HG02870 (cell line): ENCODE measurements around the gene MLN.

Experiments
- ATAC-seq: cut with Tn5 transposase; IDR thresholded peaks from one replicate; pipeline ENCODE4 v1.9.1; 2021; ENCODE audit warnings: mild to moderate bottlenecking, moderate library complexity; ENCODE audit not compliant: unreplicated experiment

MLN gene, protein sequence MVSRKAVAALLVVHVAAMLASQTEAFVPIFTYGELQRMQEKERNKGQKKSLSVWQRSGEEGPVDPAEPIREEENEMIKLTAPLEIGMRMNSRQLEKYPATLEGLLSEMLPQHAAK

DNA sequence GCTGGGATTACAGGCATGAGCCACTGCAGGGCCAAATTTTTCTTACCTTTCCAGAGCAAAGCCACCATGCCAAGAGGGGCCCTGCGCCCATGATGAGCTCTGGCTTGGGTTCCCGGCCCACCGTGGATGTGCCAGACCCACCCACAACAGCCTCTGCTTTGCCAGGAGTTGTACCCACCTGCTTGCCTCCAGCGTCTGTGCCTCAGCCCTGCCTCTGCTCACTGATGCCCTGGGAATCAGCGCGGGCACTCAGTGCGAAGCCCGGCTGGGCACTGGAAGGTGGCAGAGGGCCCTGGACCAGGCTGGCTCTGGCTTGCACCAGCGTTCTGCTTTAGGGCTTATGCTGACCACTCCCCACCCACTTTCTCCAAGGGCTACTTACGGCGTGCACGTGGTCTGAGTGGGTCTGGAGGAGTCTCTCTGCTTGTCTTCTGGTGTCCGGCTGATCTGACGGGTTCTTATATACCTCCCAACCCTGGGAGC lies at the start of gene MLN:
TSS of gene MLN (minus strand) at position 433 of the 483 bp plus-strand sequence. CDS start 2,840 bp downstream, outside the sequence.
- ATAC-seq, result no peak

- ATAC-seq, result no peak
These were observed 49.2 kb upstream of the MLN start for GRCh38 chr6:33853026-33853425.

GRCh38 chr6:33851959-33852358 lies 48.2 kb upstream of the MLN start:
- ATAC-seq, result no peak

GRCh38 chr6:33850869-33851541 lies 47.2 kb upstream of the MLN start:
- no peak for ATAC-seq

- no peak for ATAC-seq
These were observed 46.5 kb upstream of the MLN start for GRCh38 chr6:33850296-33850695.

- ATAC-seq, result no peak
These were observed 45.8 kb upstream of the MLN start for GRCh38 chr6:33849500-33850075.

DNA sequence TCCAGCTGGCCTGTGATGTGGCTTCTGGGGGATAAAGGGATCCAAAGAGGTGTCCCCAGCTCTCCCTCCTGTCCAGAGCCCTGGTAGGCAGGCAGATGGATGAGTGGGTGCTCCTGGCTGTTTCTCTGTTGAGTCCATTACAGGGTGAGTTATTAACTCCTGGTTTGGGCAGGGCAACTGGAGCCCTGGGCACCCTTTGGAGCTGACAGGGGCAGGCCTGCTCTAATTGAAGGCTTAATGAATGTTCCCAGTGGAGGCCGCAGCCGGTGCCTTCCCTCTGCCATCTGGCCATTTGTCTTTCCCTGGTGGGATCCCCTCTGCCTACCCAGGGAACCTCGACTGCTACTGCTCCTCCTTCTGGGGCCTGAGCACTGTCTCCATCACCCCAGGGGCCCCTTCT lies 44.7 kb upstream of the MLN start:
- no peak for ATAC-seq

GRCh38 chr6:33847867-33848266 lies 44.1 kb upstream of the MLN start:
- no peak for ATAC-seq

- ATAC-seq, result no peak
These were observed 43.3 kb upstream of the MLN start for GRCh38 chr6:33847078-33847477.

- ATAC-seq, result no peak
These were observed 42.4 kb upstream of the MLN start for GRCh38 chr6:33846226-33846625.

DNA sequence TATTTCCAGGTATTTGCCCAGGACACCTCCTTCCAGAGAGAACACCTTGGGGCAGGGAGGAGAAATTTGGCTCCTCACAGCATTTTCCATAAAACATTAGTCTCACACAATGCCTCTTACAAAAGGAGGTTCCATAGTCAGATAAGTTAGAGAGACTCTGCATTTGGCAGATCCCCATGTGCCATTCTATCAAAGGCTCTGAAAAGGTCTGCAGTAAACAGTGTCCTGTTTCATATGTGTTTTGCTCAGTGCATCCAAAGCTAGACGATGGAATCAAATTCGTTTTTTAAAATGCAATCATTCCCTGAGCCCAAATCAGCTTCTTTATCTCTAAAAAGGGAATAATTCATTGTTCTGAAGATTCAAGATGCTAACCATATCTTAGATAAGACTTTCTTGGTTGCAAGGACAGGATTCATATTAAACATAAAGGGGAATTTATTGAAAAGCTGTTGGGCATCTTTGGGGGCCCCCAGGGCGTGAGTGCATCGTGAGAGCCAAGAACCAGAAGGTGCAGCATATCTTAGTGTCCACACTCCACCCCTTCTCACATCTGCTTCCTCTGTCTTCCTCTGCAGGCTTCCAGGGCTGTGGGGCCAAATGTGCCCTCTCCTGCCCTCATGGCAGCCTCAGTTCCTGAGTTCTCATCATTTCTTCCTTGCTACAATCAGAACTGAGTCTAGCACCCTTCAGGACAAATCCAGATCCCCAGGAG lies 41.4 kb upstream of the MLN start:
- no peak for ATAC-seq

DNA sequence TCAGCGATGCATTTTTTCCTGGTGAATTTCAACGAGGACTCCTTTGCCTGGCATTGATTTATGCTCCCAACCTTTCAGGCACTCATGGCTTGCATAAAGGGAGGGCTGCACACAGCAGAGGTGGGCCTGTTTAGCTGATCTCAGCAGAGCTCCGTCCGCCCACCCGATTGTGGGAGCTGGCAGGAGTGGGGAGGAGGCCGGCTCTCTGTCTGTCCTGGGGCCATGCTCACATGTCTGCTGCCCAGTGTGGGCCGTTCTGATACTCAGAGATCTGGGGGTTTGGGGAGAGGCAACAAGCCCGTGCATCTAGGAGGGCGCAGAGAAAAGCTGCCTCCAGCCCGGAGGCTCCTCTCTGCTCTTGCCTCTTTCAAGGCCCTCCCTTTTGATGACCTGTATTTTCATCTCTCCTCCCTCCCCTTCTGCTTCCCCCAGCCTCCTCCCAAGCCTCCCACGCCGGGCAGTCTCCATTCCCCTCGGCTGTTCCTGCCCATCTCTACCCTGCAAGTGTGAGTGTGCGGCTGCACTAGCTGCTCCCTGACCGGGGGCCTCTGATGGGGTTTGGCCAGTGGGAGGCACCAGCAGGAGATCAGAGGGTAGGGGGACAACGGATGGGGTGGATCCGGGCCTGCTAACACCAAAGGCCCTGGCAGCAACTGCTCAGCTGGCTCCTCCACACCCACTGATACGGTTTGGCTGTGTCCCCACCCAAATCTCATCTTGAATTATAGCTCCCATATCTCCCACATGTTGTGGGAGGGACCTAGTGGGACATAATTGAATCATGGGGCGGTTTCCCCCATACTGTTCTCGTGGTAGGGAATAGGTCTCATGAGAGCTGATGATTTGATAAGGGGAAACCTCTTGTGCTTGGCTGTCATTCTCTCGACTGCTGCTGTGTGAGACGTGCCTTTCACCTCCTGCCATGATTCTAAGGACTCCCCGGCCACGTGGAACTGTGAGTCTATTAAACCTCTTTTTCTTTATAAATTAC lies 39.6 kb upstream of the MLN start:
- ATAC-seq, result no peak

- ATAC-seq, result no peak
These were observed 38.1 kb upstream of the MLN start for GRCh38 chr6:33841868-33842267.

GRCh38 chr6:33841070-33841469 lies 37.3 kb upstream of the MLN start:
- ATAC-seq, result no peak

DNA sequence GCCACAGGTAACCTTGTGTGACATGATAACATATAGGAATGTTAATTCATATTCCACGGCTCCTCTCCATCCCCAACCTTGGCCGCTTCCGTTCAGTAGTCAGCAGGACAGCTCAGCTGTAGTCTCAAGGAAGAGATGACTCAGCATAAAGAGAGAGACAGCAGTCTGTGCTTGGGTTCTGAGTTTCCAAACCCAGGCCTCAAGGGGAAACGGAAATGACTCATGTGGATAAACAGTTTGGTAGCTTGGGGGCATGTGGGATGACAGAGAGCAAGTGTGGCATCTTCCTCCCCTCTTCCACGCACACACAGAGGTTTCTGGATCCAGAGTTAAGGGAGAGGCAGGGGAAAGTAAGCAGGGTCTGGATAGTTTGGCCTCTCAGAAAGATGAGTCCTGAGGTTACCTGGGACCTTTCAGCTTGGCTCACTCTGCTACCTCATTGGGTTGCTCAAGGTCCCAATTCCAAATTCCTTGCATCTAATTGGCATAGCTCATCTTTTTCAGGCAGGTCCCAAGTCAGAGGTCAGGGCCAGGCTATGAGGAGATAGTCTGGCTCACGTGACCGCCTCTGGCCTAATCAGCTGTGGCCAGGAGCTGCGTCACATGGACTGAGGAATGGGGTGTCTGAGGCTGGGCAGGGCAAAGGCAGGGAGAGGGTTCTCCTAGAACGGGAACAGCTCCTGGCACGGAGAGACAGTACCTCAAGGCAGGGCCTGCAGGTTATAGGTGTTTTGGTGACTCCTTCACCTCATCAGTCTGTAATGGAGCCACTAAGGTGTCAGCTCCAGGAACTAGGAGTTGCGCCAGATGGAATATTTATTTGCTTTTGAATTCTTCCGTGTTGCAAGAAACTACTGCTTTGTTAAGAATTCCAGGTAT lies 36.5 kb upstream of the MLN start:
- ATAC-seq, result no peak

DNA sequence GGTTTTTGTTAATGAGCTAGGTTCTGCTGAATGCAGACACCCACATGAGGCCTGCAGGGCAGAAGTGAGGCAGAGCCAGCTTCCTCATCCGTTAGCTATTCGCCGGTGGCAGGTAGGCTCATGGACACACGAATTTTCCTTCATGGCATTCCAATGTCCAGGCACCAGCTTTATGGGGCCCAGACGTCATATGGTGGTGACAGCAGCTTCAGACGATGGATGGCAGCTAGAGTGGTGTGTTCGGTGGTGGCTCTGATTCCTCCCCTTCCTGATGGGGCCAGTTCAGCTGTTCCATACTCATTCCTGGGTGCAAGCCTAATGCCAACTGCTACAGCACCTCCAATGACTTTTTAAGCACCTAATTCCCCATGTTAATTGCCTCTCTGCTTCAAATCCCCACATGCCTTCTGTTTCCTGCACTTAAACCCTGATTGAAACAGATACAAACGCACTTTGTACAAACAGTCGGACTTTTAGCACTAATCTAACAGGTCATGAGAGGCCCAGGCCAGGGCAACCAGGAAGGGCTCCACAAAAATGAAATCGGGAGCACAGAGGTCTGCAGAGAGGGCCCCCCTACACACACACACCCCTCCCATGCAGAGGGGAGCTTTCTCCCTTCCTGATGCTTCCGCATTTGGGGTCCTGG lies 35.7 kb upstream of the MLN start:
- no peak for ATAC-seq

GRCh38 chr6:33838983-33839382 lies 35.2 kb upstream of the MLN start:
- no peak for ATAC-seq

GRCh38 chr6:33837971-33838665 lies 34.3 kb upstream of the MLN start:
- ATAC-seq, result no peak
